ENCODE data around the gene CLDN34.

GRCh38 chrX:10001496-10001895, 34.3 kb downstream of the CLDN34 start:
- TF ChIP-seq POLR2AphosphoS5 (IDR thresholded peaks at IDR 0.05; ENCODE audit: low read depth, low read length) (no peak), POLR2A (IDR thresholded peaks at IDR 0.05; ENCODE audit: low read depth, low read length) (no peak)
